Glutamatergic neuron (in vitro differentiated cells): ENCODE measurements around the gene FAM136A. TPM values are rescaled to one million over a fixed set of nuclear protein-coding genes. Genes with fewer than 3 reads are reported as not detected.

ENCODE experiments used
- DNase-seq: peaks from one replicate; pipeline ENCODE4 v3.0.0; 2022
- H3K27ac Mint-ChIP-seq: one replicate; pipeline ENCODE4 v1.8.0; 2020; ENCODE audit warnings: mild to moderate bottlenecking, mixed read lengths, inconsistent platforms; ENCODE audit not compliant: unreplicated experiment
- H3K27me3 Mint-ChIP-seq: one replicate; pipeline ENCODE4 v1.8.0; 2020; ENCODE audit warnings: mild to moderate bottlenecking, moderate library complexity, mixed read lengths, inconsistent platforms; ENCODE audit not compliant: unreplicated experiment
- H3K36me3 Mint-ChIP-seq: one replicate; pipeline ENCODE4 v1.8.0; 2020; ENCODE audit warnings: mild to moderate bottlenecking, mixed read lengths, inconsistent platforms; ENCODE audit not compliant: unreplicated experiment
- H3K4me1 Mint-ChIP-seq: one replicate; pipeline ENCODE4 v1.8.0; 2020; ENCODE audit warnings: mild to moderate bottlenecking, low read depth, mixed read lengths, inconsistent platforms; ENCODE audit not compliant: unreplicated experiment
- H3K4me3 Mint-ChIP-seq: one replicate; pipeline ENCODE4 v1.8.0; 2020; ENCODE audit warnings: mild to moderate bottlenecking, mixed read lengths, inconsistent platforms; ENCODE audit not compliant: unreplicated experiment
- H3K9me3 Mint-ChIP-seq: one replicate; pipeline ENCODE4 v1.8.0; 2020; ENCODE audit warnings: mild to moderate bottlenecking, moderate library complexity, mixed read lengths, inconsistent platforms; ENCODE audit not compliant: unreplicated experiment
- total RNA-seq: library from RNA; stranded (reverse); fragmentation: NEBNext Ultra II Directional; extraction: Animal tissue kit (Norgen Biotek cat#: 25700); gene quantifications from one replicate; pipeline ENCODE4 v1.2.1, GENCODE V29; 2021; ENCODE audit not compliant: unreplicated experiment
- TF ChIP-seq, protein P1 (sequence below): fragments of 200-600 bp; sonication (generic); IDR thresholded peaks from one replicate; pipeline ENCODE4 v1.5.0; 2021; ENCODE audit not compliant: partially characterized antibody, unreplicated experiment

FAM136A gene
- total RNA-seq, 1 donor from 2014 or later: 17.3 TPM

DNA sequence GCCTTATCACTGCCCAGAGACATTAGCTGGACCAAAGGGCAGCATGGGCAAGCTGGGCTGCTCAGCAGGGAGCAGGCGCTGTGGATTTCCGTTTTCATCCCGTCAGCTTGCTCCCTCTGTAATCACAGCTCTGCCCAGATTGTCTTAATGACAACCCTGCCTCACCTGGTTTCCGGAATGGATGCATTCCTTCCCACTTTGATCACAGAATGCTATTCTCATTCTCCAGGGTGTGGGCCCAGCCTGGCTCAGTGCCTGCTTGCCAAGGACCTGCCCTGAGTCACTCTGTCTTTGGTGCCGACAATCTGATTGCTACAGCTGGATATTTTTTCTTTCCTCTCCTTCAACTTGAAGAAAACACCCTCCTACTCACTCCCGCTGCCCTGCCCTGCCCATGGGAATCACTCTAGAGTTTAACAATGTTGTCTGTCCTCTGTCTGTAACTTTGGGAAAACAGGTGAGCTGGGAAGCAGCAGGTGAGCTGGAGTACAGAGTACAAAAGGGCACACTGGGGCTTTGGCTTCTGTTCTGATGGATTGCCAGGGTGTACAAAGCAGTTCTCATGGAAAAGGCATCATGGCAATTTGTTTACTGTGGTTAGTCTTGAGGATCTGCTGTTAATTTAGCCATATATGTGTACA is 27.2 kb upstream of the FAM136A start:
- TF ChIP-seq, protein P1, sequence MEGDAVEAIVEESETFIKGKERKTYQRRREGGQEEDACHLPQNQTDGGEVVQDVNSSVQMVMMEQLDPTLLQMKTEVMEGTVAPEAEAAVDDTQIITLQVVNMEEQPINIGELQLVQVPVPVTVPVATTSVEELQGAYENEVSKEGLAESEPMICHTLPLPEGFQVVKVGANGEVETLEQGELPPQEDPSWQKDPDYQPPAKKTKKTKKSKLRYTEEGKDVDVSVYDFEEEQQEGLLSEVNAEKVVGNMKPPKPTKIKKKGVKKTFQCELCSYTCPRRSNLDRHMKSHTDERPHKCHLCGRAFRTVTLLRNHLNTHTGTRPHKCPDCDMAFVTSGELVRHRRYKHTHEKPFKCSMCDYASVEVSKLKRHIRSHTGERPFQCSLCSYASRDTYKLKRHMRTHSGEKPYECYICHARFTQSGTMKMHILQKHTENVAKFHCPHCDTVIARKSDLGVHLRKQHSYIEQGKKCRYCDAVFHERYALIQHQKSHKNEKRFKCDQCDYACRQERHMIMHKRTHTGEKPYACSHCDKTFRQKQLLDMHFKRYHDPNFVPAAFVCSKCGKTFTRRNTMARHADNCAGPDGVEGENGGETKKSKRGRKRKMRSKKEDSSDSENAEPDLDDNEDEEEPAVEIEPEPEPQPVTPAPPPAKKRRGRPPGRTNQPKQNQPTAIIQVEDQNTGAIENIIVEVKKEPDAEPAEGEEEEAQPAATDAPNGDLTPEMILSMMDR: no peak
- no peak for DNase-seq
- Mint-ChIP-seq H3K4me1 (peaks cover 7% of the 10 kb centered on the region), H3K27me3 (peaks cover 11% of the 10 kb centered on the region), H3K4me3 (no peak overlapping the region), H3K9me3 (peaks cover 1% of the 10 kb centered on the region), H3K27ac (no peak overlapping the region), H3K36me3 (no peaks in the 10 kb centered on the region)

DNA sequence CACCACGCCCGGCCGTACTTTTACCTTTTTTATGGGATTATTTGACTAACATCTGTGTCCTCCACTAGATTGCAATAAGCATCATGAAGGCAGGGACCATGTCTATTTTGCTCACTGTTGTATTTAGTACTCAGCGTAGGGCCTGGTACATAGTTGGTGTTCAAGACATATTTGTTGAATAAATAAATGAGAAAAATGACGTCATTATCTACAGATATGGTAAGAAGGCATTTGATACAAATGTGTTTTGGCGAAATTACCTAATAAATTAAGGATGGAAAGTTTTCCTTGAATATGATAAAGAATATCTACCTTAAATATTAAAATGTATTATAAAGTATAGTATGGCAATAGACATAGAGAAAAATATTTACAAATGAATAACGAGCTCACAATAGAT is 24.0 kb upstream of the FAM136A start:
- no peak for DNase-seq
- H3K4me1 Mint-ChIP-seq: peaks cover 5% of the 10 kb centered on the region
- H3K27ac Mint-ChIP-seq: no peak overlapping the region
- TF ChIP-seq, protein P1: no peak
- H3K4me3 Mint-ChIP-seq: no peak overlapping the region
- H3K9me3 Mint-ChIP-seq: peaks cover 1% of the 10 kb centered on the region
- peaks cover 12% of the 10 kb centered on the region for H3K27me3 Mint-ChIP-seq
- H3K36me3 Mint-ChIP-seq: no peaks in the 10 kb centered on the region

DNA sequence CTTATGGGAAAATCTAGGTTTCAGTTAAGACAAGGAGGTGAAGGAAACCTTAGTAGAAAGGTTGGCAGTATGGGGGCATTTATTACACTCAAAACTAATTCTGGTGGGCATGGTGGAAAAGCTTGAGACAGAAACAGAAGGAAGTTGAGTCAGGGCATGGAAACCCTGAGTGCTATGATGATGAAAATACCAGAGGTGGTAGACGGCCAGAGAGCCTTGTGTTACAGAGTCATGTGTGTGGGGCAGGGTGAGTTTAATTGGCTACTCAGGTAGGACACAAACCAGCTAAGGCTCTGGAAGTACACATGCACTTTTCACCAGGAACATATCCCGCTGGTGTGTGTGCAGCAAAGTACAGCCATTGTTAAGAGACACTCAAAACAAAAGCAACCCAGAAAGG is 20.7 kb upstream of the FAM136A start:
- H3K9me3 Mint-ChIP-seq: peaks cover 1% of the 10 kb centered on the region
- H3K36me3 Mint-ChIP-seq: no peaks in the 10 kb centered on the region
- no peak overlapping the region for H3K4me3 Mint-ChIP-seq
- no peak for DNase-seq
- H3K27ac Mint-ChIP-seq: no peak overlapping the region
- TF ChIP-seq, protein P1: no peak
- H3K27me3 Mint-ChIP-seq: peaks cover 4% of the 10 kb centered on the region
- H3K4me1 Mint-ChIP-seq: no peaks in the 10 kb centered on the region

DNA sequence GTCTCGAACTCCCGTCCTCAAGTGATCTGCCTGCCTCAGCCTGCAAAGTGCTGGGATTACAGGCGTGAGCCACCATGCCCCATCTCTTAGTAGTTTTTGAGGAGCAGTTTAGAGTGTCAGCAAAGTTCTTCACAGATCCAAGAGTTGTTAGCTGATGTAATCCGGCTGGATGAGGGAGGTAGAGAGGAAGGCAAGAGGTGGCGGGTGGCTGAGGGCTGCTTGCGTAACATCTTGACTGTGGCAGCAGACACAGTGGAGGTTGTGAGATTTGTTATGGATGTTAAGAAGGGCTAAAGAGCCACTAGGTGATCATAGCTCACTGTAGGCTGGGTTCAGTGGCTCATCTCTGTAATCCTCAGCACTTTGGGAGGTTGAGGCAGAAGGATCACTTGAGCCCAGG is 19.5 kb upstream of the FAM136A start:
- no peaks in the 10 kb centered on the region for H3K36me3 Mint-ChIP-seq
- peaks cover 1% of the 10 kb centered on the region for H3K9me3 Mint-ChIP-seq
- no peak overlapping the region for H3K4me3 Mint-ChIP-seq
- H3K27me3 Mint-ChIP-seq: peaks cover 3% of the 10 kb centered on the region
- H3K4me1 Mint-ChIP-seq: no peaks in the 10 kb centered on the region
- H3K27ac Mint-ChIP-seq: no peak overlapping the region
- no peak for DNase-seq
- TF ChIP-seq, protein P1: no peak

DNA sequence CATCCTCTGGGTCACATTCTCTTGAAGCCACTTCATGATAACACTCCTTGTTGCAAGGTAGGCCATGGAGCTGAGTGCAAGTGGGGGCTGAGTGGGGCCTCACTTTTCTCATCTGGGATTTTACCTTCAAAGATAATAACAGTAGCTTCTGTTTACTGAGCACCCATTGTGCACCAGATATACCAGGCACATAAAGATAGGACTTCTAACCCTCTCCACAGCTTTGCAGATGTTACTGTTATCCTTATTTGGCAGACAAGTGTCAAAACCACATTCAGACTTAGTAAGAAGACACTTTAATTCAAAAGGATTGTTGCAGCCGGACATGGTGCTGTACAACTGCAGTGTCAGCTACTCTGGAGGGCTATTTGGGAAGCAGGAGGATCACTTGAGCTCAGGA is 12.8 kb upstream of the FAM136A start:
- H3K27me3 Mint-ChIP-seq: no peaks in the 10 kb centered on the region
- H3K9me3 Mint-ChIP-seq: no peaks in the 10 kb centered on the region
- no peak for DNase-seq
- no peaks in the 10 kb centered on the region for H3K4me1 Mint-ChIP-seq
- H3K27ac Mint-ChIP-seq: no peak overlapping the region
- TF ChIP-seq, protein P1: no peak
- no peak overlapping the region for H3K4me3 Mint-ChIP-seq
- no peaks in the 10 kb centered on the region for H3K36me3 Mint-ChIP-seq
